ENCODE data around the gene ANAPC4.
A peak's percentile ranks its signal among the peaks of the same experiment; 100 is the strongest.

Gene ANAPC4

DNA sequence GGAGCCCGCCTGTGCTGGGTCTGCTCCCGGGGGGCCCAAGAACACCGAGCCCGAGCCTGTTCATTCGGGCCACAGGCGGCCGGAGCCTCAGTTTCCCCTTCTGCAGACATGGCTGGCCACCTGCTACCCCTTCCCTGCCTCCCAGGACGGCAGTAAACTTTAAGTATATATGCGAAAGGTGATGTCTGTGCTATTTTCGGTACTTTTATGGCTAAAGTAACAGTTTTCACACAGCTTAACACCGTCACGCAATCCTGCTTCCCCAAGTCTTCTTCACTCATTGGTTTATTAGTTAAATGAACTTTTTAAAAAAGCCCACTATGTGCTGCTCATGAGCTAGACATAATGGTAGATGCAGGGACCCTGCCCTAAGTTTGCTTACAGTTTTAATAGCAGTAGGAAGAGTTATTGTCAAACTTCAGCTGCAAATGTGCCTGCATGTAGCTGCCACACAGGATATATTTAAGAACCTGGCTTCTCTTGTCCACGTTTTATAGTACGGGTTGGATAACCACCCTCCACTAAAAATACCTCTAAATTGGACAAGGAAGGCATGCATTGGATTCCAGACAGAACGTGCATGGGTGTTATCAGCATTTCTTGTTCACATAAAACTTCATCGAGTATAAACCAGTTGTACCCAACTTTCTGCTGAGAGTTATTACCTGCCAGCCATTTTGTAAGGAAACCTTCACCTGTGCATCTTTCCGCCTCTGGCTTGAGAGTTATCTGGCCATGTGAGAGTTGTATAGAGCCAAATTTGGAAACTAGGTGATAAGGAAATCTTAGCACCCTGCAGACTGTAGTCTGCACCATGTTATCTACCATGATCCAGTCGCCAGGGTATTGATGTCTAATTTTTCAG is 741 bp downstream of the ANAPC4 start:
- peak in 1 of 2 donors; percentile 4 for DNase-seq (ENCODE audit: low read depth in 1 of 2, low spot score in 1 of 2)

DNA sequence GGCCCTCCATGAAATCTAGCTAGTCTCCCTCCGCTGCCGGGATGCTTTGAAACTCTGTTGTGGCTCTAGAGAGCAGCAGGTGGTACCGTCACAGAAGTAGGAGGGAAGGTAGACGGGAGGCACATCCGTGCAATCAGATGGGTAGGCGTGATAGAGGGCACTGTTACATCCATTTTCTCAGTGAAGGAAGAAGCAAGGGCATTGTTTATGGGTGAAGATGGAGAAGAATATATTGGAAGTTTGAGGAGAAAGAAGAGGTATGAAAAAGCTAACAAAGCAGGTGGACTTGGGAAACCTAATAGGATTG is 1.3 kb downstream of the ANAPC4 start:
- no peak for DNase-seq (ENCODE audit: low read depth in 1 of 2, low spot score in 1 of 2)

DNA sequence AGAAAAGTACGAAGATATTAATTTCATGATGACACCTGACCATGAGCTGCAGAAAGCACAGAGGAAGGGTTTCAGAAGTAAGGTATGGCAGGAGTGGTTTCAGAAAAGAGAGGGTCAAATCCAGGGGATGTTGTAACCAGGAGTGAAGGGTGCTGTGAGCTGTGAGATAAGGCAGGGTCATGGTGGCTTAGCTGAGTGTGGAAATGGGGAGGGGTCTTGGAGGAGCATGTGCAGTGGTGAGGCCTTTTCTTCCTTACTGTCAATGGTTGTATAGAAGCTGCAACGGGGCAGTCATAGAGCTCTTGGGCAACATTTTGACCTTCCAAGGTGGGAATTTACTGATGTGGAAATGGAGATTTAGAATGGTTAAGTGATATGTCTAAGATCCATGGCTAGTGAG is 2.5 kb downstream of the ANAPC4 start:
- DNase-seq (ENCODE audit: low read depth in 1 of 2, low spot score in 1 of 2), result no peak

DNA sequence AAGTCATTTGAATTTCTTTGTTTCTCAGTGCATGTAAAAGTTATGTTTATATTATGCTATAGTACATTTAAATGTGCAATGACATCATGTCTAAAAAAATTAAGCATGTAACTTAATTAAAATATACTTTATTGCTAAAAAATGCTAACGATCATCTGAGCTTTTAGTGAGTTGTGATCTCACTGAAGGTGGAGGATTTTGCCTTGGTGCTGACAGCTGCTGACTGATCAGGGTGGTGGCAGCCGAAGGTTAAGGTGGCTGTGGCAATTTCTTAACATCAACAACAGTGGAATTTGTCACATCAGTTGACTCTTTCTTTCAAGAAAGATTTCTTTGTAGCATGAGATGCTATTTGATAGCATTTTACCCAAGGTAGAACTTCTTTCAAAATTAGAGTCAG is 6.6 kb downstream of the ANAPC4 start:
- DNase-seq (ENCODE audit: low read depth in 1 of 2, low spot score in 1 of 2), result no peak

DNA sequence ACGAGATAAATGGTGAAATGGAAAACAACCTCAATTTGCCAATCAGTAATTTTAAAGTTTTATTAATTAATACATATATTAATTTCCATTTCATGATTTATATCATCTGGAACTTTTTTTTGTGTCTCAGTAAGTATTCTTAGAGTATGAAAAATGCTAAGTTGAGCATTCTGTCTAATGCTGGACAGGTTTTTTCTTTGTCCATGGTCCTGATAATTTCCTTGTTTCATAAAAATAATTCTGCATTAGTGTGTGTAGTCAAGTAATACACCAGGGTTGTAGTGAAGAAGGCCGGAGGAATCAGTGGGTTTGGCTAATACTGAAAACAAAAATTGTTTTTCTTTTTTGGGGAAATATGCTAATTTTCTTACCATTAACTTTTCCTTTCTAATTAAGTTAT is 9.9 kb downstream of the ANAPC4 start:
- no peak for DNase-seq (ENCODE audit: low read depth in 1 of 2, low spot score in 1 of 2)

DNA sequence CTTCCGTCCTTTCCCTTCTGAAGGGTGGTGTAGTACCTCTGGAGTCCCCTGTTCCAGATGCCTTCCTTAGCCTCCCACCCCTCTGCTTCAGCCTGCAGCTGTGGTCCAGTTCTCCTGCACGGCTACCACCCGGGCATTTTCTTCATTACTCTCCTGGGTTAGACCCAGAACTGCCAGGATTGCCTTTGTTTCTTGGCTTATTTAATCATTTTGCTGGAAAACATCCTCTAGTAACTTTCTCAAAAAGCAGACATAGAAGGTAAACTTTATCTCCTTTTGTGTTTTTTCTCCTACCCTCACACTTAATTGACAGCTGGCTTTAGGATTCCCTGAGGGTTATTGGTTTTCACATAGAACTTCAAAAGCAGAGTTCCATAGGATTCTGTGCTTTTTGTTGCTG is 20.2 kb downstream of the ANAPC4 start:
- no peak for DNase-seq (ENCODE audit: low read depth in 1 of 2, low spot score in 1 of 2)

DNA sequence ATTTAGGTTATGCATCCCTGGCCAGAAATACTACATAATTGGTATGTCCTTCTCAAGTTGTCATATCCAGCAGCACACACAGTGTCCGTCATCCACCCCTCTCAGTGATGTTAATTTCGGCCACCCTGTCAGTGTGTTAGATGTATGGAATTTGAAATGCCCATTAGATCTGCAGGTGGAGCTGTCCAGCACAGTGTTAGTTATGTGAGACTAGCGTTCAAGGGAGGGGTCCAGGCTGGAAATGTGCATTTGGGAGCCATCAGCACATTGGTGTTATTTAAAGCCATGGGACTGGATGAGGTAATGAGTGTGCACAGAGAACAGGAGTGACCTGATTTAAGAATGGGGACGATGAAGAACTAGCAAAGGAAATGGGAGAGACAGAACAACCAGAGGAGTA is 22.4 kb downstream of the ANAPC4 start:
- no peak for DNase-seq (ENCODE audit: low read depth in 1 of 2, low spot score in 1 of 2)

DNA sequence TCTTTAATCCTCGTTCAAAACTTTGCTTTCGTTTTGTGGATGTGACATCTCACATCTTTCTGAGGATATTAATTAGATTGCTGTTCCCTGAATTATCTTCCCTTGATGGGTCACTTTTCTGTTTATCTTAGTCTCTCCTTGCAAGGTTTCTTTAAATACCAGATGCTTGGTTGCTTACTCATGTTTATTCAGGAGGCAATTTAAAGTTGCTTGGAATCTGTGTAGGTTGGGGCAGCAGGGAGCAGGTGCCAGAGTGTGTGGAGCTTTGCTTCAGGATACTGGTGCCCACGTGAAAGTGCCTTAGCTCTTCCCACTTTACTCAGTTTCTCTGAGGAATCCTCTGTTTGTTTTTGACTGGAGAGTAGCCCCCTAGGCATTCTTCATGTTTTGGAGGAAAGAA is 24.0 kb downstream of the ANAPC4 start:
- DNase-seq (ENCODE audit: low read depth in 1 of 2, low spot score in 1 of 2), result no peak

DNA sequence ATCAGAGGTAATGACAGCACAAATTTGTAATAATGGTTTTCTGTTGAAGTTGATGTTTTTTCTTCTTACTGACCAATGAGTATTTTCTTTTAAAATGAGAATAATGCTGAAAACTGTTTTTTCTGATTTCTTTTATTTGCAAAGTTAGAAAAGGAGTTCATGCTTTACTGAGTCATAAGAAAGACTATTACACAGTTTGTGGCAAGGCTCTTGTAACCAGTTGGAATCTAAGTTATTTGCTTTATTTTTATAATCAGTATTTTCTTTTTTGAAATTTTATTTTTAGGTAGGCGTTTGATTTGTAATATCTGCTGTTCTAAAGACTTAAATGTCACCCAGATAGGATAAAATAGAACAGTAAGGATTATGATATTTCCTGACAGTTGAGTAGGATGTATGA is 25.5 kb downstream of the ANAPC4 start:
- no peak for DNase-seq (ENCODE audit: low read depth in 1 of 2, low spot score in 1 of 2)

DNA sequence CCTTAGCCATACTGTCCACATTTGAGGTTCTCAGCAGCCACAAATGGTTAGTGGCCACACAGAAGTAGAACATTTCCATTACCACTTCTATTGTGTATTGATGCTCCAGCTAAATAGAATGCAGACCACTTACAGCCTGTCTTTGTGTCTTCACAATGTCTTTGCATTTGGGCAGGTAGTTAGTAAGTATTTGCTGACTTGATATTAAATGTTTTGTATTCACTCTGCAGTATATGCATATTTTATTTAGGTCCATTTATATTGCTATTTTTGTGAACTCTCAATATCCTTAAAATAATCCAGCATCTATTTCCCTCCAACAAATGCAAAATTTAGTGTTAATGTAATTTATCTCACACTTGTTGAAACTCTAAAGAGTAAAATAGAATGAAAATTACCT is 26.6 kb downstream of the ANAPC4 start:
- no peak for DNase-seq (ENCODE audit: low read depth in 1 of 2, low spot score in 1 of 2)

DNA sequence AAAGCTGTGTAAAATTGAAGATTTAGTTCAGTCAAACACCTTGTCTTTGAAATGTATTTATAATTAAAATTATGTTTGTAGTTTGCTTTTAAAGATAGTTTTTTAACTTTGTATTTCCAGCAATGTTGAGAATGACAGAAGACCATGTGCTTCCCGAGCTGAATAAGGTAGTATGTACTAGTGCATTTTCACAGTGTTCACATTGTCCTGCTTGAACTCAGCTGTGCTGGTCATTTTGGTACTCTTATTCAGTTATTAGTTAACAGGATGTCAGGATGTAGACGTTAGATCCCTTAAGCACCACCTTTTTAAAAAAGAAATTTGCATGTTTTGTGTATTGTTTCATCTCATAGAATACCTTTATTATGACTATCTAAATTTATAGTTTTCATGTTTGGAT is 28.4 kb downstream of the ANAPC4 start:
- DNase-seq (ENCODE audit: low read depth in 1 of 2, low spot score in 1 of 2), result no peak

DNA sequence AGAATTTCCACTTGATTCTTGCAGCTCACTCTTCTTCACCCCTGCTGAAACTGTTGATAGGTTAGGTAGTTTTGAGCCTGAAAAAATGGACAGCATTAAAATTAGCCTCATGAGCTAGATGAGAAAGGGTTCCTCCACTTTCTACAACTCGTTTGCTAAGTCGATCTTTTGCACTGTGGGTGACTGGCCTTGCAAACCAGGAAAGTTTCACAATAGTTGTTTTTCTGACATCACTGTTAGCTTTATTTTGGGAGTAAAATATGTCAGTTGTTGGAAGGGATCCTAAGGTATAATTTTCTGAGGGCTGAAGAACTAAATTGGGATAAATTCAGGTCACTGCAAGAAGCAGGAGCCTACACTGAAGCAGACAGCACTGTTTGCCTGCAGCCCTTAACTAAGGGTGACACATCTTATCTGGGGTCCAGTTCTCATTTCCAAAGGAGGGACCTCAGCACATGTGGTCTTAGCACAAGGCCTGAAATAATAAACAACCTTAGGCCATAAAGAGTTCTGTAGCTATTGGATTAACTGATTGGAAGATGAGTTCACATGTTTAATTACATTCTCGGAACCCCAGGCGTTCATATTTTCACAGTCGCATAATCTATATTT is 29.1 kb downstream of the ANAPC4 start:
- DNase-seq (ENCODE audit: low read depth in 1 of 2, low spot score in 1 of 2), result no peak

DNA sequence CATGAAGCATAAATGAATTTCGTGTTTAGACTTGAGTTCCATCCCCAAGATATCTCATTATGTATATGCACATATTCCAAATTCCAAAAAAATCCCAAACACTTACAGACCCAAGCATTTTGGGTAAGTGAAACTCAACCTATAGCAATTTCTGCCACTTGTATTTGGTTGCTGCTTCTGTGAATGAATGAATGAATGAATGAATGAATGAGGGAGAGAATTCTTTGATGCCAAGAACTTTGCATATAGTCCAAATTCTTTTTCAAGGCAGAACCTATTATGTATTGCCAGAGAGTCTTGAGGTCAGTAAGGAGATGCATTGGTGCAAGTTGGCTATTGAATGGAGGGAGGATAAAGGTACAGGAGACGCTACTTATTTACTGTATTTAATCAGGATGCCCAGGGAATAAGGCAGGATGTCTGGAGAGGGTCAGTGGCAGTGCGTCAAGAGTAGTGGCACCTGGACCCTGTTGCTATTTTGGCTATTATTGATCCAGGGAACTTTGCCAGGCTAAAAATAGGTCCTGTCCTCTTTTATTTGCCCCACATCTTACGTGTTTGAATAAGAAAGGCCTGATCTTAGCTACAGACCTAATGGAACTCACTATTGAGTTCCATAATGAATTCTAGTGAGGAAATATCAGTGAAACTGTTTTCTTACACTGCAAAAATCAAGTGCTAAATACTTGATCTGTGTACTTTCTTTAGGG is 33.9 kb downstream of the ANAPC4 start:
- no peak for DNase-seq (ENCODE audit: low read depth in 1 of 2, low spot score in 1 of 2)

DNA sequence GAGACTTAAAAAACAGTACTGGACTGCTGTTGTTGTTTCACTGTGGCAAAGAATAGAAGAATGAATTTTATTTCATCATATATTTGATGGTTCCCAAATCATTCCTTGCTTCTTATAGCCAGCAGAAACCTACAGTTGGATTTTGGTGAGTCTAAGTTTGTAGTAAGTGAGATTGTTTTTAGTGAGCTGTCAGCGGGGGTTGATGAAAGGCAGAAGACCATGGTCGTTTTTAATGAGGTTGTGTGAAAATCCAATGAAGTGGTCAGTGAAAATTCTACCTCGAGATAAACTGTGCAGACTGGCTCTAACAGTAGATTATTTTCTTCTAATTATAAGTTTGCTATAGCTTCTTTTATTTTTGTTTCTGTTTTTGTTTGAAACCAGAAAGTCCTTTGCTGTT is 36.2 kb downstream of the ANAPC4 start:
- no peak for DNase-seq (ENCODE audit: low read depth in 1 of 2, low spot score in 1 of 2)

DNA sequence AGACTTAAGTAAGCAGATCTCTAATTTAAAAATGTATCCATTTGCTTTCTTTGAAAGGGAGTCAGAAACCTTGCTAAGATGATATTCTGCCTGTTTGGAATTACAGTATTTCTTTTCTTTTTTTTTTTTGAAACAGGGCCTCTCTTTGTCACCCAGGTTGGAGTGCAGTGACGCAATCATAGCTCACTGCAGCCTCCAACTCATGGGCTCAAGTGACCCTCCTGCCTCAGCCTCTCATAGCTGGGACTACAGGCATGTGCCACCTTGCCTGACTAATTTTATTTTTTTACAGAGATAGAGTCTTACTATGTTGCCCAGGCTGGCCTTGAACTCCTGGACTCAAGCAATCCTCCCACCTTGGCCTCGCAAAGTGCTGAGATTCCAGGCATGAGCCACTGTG is 40.0 kb downstream of the ANAPC4 start:
- DNase-seq (ENCODE audit: low read depth in 1 of 2, low spot score in 1 of 2), result no peak

DNA sequence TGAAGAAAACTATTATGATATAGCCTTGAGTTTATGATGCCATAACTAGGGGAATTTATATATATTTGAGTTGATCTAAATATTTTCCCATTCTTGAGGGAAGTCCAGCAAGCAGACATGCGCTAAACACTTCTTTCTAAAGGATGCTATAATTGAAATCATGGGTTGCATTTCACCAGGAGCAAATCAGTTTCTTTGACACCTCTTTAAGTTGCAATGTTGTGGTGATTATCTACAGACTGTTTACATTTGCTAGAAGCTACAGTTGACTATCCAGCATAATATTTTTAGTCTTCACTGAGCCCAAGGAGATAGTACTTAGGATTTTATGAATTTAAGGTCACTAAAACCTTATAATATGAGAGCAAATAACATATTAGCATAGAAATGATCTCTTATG is 43.9 kb downstream of the ANAPC4 start:
- DNase-seq (ENCODE audit: low read depth in 1 of 2, low spot score in 1 of 2), result no peak

DNA sequence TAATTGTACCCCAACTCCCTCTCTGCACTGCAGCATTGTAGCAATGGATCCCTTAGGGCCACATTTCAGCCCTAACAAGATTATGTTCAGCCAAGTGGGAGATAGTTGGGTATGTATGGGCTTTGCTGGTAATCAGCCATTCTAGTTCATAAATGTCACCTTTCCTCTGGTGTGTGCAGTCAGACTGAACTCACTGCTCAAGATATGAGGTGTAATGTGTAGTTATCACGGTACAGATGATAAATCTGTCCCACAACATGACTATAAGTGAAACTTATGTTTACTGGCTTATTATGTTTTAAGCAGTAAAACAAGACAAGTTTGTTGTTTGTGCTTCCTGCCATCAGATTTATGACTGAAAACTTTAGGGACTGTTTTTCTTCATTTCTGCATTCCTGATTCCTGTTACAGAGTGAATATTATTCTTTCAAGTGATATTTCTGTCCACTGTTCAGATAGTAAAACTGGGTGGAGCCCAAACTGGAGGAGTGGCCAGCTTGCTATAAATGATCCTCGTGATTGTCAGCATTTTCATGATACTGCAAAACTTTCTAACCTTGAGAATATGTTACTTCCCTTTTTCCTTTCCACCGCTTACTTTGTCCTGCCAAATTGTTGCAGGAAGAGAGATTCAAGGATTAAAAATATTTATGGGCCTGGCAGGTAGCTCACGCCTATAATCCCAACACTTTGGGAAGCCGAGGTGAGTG is 44.9 kb downstream of the ANAPC4 start:
- DNase-seq (ENCODE audit: low read depth in 1 of 2, low spot score in 1 of 2), result no peak

DNA sequence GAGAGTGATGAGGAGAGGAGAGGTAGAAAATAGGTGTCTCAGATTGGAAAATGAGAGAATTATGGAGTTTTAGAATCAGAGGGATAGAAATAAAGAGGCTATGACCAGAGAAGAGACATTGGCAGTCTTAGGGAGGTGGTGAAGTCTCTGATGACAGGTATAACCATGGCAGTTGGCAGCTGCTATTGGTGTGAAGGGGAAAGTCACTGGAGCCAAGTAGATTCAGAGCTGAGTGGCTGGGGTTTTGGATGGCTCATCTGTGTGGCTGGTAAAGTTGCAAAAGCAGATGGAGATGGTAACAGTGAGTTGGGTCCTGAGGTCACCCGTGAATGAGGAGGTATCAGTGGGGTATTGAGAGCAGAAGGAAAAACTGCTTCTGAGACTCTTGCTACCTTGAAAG is 46.5 kb downstream of the ANAPC4 start:
- DNase-seq (ENCODE audit: low read depth in 1 of 2, low spot score in 1 of 2), result no peak

DNA sequence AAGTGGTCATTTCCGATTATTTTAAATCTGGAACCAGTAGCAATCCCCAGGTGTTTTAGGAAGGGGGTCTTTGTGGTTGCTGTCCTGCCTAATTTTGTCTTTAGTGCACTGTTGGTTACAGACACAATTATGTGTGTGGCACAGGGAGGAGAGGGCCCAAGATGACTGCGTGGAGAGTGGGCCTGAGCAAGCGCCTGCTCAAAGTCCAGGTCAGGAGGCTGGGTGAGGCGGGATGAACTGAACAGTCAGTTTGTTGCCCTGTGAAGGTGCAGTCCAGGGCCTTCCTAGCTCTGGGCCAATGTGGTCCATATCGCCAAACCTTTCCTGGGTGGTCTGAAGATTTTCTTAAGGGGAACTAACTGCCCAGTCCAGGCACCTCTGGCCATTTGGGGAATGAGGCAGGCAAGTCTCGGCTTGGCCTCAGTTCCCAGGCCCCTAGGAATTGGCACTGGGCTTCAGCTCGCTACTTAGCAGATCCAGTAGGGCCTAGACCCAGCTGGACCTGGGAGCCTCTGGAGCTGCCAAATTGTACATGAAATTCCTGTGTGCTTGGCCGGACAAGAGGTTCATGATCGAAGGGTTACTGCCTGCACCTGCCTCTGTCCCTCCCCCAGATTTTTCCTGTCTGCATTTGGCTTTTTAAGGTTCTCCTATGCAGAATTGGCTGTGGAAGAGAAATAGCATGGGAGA is 47.6 kb downstream of the ANAPC4 start:
- no peak for DNase-seq (ENCODE audit: low read depth in 1 of 2, low spot score in 1 of 2)

DNA sequence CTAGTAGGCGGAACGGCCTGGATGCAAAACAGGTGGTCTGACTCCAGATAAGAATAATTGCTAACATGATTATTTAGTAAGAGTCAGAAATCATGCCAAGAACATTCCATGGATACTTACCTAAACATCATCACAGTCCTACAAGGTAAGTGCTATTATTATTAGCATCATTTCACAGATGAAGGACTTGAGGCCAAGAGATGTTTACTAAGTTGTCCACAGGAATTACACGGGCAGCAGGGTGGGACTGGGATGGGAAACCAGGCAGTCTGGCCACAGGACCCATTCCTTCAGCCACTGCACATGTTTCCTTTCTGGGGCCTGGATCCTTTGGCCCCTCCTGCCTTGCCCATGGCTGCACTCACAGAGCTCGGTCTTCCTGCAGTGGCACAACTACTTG is 48.3 kb downstream of the ANAPC4 start:
- no peak for DNase-seq (ENCODE audit: low read depth in 1 of 2, low spot score in 1 of 2)

DNA sequence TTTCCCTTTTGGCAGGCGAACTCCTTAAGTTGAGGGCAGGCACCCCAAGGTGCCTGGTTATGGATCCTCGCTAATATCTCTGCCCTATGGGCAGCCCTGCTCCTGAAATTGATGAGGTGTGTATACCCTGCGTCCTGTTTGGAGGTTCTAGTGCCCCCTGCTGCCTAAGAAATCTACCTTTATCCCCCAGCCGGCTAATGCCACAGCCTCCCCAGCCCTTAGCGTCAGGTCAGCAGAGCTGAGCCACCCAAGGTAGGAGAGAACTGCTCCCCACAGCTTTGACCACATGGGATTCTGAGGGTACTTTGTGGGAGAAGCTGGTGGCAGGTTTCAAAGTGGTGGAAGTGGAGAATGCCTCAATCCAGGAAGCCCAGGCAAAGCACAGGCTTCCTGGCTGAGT is 50.8 kb downstream of the ANAPC4 start:
- DNase-seq (ENCODE audit: low read depth in 1 of 2, low spot score in 1 of 2), result no peak
